GM13977 (cell line): Measurements from ENCODE around the gene MED12.

Experiments used
- DNase-seq: peaks from one replicate; pipeline ENCODE4 v3.0.0; 2012; ENCODE audit warnings: low spot score
- CTCF ChIP-seq: IDR thresholded peaks from 2 replicates; pipeline ENCODE4 v1.5.1; 2012; ENCODE audit warnings: mild to moderate bottlenecking, control low read depth; ENCODE audit not compliant: insufficient read depth; ENCODE audit errors: extremely low read depth, missing control alignments
- in situ Hi-C: fragments of 300-500 bp; cut with MboI; formaldehyde crosslinking; loops from one replicate; pipeline ENCODE4 v1.12.0; 2022; ENCODE audit warnings: low sequenced_read_pairs, low pct_unique_long_range_greater_than_20kb, mixed read lengths, inconsistent platforms; ENCODE audit not compliant: unreplicated experiment

MED12 gene

GRCh38 chrX:71167031-71167781, 48.8 kb downstream of the MED12 start:
- no peak for DNase-seq
- in situ Hi-C loops = no loop called here

DNA sequence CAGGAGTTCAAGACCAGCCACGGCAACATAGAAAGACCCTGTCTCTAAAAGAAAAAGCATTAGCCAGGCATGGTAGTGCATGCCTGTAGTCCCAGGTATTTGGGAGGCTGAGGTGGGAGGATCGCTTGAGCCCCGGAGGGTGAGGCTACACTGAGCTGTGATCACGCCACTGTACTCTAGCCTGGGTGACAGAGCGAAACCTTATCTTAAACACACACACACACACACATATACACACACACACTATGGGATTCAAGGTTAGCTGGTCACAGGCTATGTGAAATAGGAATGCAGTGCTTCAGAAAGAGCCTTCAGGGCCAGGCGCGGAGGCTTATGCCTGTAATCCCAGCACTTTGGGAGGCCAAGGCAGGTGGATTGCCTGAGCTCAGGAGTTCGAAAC, 49.7 kb downstream of the MED12 start:
- TF ChIP-seq CTCF = no peak

More at GRCh38 chrX:71167031-71167781, 48.8 kb downstream of the MED12 start:
- no peak for TF ChIP-seq CTCF

GRCh38 chrX:71169586-71169985, 51.2 kb downstream of the MED12 start:
- DNase-seq = no peak
- no peak for TF ChIP-seq CTCF
- in situ Hi-C loops = no loop called here

More for the DNA sequence above, 49.7 kb downstream of the MED12 start:
- in situ Hi-C loops = no loop called here
- no peak for DNase-seq

DNA sequence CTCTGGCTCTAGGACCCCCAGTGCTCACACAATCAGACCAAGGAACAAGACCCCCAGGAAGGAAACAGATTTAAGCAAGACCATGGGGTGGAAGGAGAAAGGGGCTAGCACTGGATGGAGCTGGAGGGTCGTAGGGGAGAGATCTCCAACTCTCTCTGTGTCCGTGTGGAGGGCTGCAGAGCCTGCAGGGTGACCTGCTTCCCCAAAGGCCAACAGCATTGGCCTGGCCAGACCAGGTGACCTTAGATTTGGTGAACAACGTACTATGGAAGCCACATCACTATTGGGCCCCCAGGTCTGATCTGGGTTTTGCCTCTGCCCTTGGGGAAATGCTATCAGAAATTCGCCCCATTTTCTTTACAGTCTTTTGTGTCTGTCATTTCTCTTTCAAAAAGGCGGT, 52.3 kb downstream of the MED12 start:
- in situ Hi-C loops = loop anchor here (10.0 kb wide), 1 partner anchor 176 kb away; no protein-coding TSS in a partner anchor
- no peak for DNase-seq
- TF ChIP-seq CTCF = no peak

GRCh38 chrX:71171110-71171801, 52.9 kb downstream of the MED12 start:
- no peak for DNase-seq
- TF ChIP-seq CTCF = no peak
- in situ Hi-C loops = loop anchor here (10.0 kb wide), 1 partner anchor 176 kb away; no protein-coding TSS in a partner anchor

GRCh38 chrX:71173440-71173839, 55.0 kb downstream of the MED12 start:
- no peak for DNase-seq
- TF ChIP-seq CTCF = no peak
- in situ Hi-C loops = loop anchor here (10.0 kb wide), 1 partner anchor 179 kb away; no protein-coding TSS in a partner anchor
